ENCODE data around the gene ZNF283. TPM values are rescaled to one million over a fixed set of nuclear protein-coding genes. Genes with fewer than 3 reads are reported as not detected.

Gene ZNF283
- total RNA-seq = 11.1 TPM
- long read RNA-seq, partial matches to known transcripts = 1 of 2 reads
- long read RNA-seq, other reads (novel, unspliced or antisense) = 1 of 2 reads

DNA sequence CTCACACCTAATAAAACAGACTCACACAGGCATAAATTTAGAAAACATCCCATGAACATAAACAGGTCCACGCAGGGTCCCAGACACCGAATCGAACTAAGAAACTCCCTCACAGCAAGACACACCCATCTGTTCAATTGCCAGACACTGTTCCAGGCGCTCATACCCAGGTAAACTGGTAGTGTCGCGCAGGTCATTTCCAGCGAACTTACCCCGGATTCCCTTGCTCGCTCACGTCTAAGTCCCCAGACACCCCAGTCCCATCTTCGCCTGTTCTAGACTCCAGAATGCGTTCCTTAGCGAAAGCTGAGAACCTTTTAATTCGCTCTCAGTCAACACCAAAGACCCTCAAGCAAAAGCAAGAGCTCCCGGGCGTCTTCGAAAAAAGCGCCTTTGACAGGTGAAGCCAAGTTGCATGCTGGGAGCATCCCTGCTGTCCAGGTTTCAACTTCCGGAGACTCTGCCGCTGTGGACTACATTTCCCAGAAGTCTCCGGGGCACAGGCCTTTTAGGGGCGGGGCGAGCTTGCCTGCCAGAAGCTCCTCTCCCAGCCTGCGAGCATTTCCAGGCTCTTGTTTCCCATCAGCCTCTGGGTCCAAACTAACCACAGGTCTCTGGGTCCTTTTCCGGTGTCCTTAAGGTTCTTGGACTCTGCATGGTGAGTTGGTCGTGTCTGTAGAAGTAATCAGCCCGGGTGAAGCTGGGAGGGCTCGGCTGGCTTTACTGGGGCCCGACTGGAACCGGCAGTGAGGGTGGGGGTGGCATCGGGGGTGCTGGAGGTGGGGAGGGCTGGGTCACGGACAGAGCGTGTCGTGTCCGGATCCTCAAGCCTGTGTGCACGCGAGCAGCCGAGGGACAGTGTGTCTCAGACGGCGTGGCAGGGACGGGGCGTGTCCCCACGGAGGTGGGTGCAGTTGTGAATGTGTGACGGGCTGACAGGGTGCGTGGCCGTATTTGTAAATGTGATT lies at the start of gene ZNF283:
TSS of gene ZNF283 (plus strand) at position 535 of the 968 bp plus-strand sequence. CDS start 6,184 bp downstream, outside the sequence.
- intact Hi-C loops (cut with DNase I) = no loop called here
- DNase-seq (ENCODE audit: missing footprints) = peak; percentile 94
- peak; percentile 100 for ATAC-seq

DNA sequence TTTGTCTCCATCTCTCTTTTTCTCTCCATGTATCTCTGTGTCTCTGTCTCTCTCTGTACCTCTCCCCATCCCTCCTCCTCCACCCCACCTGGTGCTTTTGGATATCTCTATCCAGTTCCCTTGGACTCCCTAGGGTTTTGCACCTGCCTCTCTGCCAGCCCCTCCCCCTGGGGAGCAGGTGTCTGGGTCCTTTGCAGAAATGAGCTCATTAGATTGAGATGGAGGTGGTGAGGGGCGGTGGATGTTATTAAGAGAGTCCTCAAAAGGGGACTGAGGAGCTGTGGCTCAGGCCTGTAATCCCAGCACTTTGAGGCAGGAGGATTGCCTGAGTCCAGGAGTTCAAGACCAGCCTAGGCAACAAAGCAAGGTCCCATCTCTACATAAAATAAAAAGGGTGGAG lies 48.5 kb upstream of the ZNF283 start:
- DNase-seq (ENCODE audit: missing footprints) (no peak), ATAC-seq (no peak)
- intact Hi-C loops (cut with DNase I) = loop anchor here (10.0 kb wide), 1 partner anchor 244 kb away; the partner anchor contains the start of gene ZNF575

GRCh38 chr19:43779147-43779819 lies 47.8 kb upstream of the ZNF283 start:
- DNase-seq (ENCODE audit: missing footprints) (no peak), ATAC-seq (no peak)
- intact Hi-C loops (cut with DNase I) = loop anchor here (10.0 kb wide), 1 partner anchor 244 kb away; the partner anchor contains the start of gene ZNF575

GRCh38 chr19:43779820-43780219 lies 47.3 kb upstream of the ZNF283 start:
- ATAC-seq (no peak), DNase-seq (ENCODE audit: missing footprints) (no peak)
- intact Hi-C loops (cut with DNase I) = loop anchor here (10.0 kb wide), 2 partner anchors 245 to 325 kb away; partner anchors contain the start of gene ZNF575

DNA sequence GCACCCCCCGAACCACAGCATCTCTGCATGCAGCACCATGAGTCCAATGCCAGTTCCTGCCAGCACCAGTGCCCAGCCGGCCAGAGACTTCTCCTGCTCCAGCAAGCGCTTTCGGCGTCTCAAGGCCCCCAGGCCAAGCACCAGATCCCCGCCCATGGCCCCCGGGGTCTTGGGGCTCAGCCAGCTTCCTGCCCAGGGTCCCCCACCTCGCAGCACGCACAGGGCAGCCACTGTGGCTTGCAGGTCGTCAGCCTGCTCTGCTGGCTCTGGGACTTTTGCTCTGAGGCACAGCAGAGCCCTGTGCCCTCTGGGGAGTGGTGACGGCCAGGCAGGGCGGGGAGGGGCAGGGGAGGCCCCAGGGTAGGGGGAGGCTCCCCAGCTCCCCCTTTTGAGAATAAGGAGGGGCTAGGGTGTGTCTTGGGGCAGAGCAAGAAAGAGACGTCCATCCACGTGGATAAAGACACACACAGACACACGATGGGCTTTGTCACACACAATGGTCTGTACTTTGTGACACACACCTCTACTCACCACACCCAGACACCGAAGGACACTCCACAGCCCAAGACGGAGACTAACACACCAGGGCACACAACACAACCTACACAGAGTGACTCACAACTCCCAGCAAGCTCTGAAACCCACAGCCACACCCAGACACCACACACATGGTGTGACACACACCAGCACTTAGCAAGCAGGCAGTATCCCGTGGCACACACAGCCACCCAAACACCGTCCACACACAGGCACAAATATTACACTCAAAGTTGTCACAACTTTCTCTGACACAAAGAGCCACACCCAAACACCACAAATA lies 46.2 kb upstream of the ZNF283 start, which contains the start of gene KCNN4:
TSS of gene KCNN4 (minus strand) at position 268 of the 820 bp plus-strand sequence. CDS start at position 156, 112 bp downstream.
- DNase-seq (ENCODE audit: missing footprints) = no peak
- no peak for ATAC-seq
- intact Hi-C loops (cut with DNase I) = loop anchor here (10.0 kb wide), 1 partner anchor 326 kb away; no protein-coding TSS in a partner anchor

- DNase-seq (ENCODE audit: missing footprints) = no peak
- intact Hi-C loops (cut with DNase I) = loop anchor here (10.0 kb wide), 1 partner anchor 327 kb away; no protein-coding TSS in a partner anchor
These were observed 45.4 kb upstream of the ZNF283 start for GRCh38 chr19:43781630-43782310.

DNA sequence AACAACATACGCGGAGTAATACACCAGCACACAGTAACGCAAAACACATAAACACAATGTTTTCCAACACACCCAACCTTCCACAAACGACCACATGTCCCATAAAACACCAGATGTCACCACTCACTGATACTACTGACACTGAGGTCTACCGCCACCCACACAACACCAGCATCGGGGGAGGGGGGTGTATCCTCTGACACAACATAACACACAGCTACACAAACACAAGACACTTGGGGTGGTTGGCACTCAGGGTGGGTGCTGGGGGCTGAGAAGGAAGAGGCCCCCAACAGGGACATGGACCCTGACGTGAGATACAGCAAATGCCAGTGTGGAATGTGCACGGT lies 44.8 kb upstream of the ZNF283 start:
- DNase-seq (ENCODE audit: missing footprints) (no peak), ATAC-seq (no peak)
- intact Hi-C loops (cut with DNase I) = loop anchor here (10.0 kb wide), 1 partner anchor 327 kb away; no protein-coding TSS in a partner anchor

More at GRCh38 chr19:43781630-43782310, 45.4 kb upstream of the ZNF283 start:
- no peak for ATAC-seq

GRCh38 chr19:43782689-43783231 lies 44.4 kb upstream of the ZNF283 start:
- no peak for DNase-seq (ENCODE audit: missing footprints)
- no peak for ATAC-seq
- intact Hi-C loops (cut with DNase I) = loop anchor here (10.0 kb wide), 1 partner anchor 328 kb away; no protein-coding TSS in a partner anchor

DNA sequence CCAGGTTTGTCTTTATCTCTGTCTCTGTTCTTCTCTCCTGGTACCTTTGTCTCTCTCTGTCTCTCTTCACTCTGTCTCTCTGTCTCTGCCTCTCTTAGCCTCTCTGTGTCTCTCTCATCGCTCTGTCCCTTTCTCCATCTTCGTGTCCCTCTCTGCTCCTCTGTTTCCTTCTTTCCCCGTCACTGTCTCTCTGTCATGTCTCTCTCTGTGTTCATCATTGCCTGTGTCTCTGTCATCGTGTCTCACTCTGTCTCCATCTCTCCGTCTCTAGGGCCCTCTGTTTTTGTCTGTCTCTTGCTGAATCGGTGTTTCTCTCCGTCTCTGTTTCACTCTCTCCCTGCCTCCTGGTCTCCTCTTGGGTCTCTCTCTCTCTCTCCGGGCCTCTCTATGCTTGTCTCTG lies 43.5 kb upstream of the ZNF283 start:
- intact Hi-C loops (cut with DNase I) = loop anchor here (10.0 kb wide), 1 partner anchor 329 kb away; no protein-coding TSS in a partner anchor
- DNase-seq (ENCODE audit: missing footprints) = no peak
- no peak for ATAC-seq

DNA sequence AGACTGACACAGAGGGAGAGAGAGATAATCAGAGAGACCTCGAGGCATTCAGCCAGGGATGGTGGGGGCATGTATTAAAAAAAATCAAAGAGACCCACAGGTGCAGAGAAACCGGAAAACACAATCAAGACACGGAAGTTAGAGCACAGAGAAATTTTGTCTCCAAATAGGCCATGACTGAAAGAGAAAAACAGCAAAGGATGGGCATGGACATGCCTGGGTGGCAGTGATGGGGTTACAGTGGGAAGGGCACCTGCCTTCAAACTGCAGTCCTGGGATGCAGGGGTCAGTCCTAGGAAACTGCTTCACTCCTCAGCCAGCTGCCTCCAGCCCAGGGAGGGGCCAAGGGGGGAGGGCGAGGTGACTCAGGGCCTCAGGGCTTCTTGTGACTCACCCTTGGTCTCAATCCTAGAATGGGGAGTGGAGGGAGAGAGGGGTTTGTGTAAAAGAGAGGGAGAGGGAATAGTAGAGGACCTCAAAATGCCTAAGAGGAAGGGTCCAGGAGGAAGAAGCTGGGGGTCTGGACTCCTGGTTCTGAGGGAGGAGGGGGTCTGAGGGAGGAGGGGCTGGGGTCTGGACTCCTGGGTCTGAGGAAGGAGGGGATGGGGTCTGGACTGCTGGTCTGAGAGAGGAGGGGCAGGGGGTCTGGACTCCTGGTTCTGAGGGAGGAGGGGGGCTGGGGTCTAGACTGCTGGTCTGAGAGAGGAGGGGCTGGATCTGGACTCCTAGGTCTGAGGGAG lies 42.7 kb upstream of the ZNF283 start:
- no peak for DNase-seq (ENCODE audit: missing footprints)
- no peak for ATAC-seq
- intact Hi-C loops (cut with DNase I) = loop anchor here (10.0 kb wide), 1 partner anchor 330 kb away; no protein-coding TSS in a partner anchor

GRCh38 chr19:43784981-43785808 lies 41.9 kb upstream of the ZNF283 start:
- intact Hi-C loops (cut with DNase I) = loop anchor here (1.0 to 10.0 kb wide), 2 partner anchors 39 to 330 kb away; no protein-coding TSS in a partner anchor
- DNase-seq (ENCODE audit: missing footprints) = no peak
- ATAC-seq = peak; percentile 82

- intact Hi-C loops (cut with DNase I) = loop anchor here (10.0 kb wide), 1 partner anchor 332 kb away; no protein-coding TSS in a partner anchor
- no peak for ATAC-seq
- DNase-seq (ENCODE audit: missing footprints) = no peak
These were observed 40.5 kb upstream of the ZNF283 start for GRCh38 chr19:43786665-43787064.

GRCh38 chr19:43789029-43789428 lies 38.1 kb upstream of the ZNF283 start:
- DNase-seq (ENCODE audit: missing footprints) = no peak
- no peak for ATAC-seq
- intact Hi-C loops (cut with DNase I) = loop anchor here (10.0 kb wide), 1 partner anchor 334 kb away; no protein-coding TSS in a partner anchor

DNA sequence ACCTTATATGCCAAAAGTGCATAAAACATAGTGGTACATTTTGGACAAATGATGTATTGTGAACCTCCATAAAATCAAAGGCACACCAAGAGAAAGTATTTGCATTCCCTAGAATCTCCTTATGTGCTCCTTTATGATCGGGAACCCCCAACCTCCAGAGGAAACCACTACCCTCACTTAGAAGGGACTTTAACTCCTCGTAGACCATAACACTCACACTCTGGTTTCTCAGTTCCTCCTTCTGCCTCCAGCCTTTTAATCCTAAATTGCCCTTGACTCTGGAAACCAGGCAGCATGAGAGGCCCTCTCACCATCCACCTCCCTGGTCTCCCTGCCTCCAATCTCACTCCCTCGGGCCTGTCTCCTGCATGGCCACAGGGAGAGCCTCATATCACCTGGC lies 36.5 kb upstream of the ZNF283 start:
- DNase-seq (ENCODE audit: missing footprints) (no peak), ATAC-seq (no peak)
- intact Hi-C loops (cut with DNase I) = no loop called here

DNA sequence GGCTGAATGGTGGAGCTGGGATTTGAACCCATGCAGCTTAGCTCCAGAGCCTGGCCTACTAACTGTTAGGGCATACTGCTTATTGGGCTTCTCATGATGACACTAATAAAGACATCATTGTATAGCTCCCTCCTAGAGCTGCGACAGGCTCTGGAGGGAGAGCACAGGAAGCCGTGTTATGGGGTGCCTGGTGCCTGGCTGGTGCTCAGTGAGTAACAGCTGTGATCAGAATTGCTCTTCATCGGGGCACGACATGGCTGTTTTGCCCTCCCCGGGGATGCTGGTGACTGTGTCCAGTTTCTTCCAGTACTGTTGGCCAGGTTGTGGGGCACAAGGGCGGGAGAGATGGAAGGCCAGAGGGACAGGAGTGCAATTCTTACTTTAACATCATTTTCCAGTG lies 30.0 kb upstream of the ZNF283 start:
- DNase-seq (ENCODE audit: missing footprints) = no peak
- ATAC-seq = no peak
- intact Hi-C loops (cut with DNase I) = no loop called here

- ATAC-seq (no peak), DNase-seq (ENCODE audit: missing footprints) (no peak)
- intact Hi-C loops (cut with DNase I) = no loop called here
These were observed 29.6 kb upstream of the ZNF283 start for GRCh38 chr19:43797556-43797955.

Measured in Right ventricle myocardium inferior (tissue), 1 donor.